Stimulated activated naive CD4-positive, alpha-beta T cell (primary cell): ENCODE data around the gene TBCD.

Source experiments
- DNase-seq, 6 experiments: peaks; one replicate each; lab custom pipeline; 2025; lab: John Stamatoyannopoulos, UW

Gene TBCD

GRCh38 chr17:82925336-82925735, 173.5 kb downstream of the TBCD start:
- no peak for DNase-seq

DNA sequence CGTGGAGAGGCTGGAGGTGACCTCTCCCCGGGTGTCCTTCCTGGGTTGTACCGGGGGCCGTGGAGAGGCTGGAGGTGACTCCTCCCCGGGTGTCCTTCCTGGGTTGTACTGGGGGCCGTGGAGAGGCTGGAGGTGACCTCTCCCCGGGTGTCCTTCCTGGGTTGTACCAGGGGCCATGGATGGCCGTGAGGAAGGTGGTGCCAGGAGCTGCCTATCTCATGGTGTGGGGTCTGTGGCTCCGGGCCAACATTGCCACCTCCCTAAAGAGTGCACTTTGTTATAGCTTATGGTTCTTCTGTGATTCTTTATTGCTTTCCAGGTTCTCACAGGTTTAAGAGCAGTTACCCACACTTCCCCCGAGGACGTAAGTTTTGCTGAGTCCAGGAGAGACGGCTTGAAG, 174.2 kb downstream of the TBCD start:
- no peak for DNase-seq

DNA sequence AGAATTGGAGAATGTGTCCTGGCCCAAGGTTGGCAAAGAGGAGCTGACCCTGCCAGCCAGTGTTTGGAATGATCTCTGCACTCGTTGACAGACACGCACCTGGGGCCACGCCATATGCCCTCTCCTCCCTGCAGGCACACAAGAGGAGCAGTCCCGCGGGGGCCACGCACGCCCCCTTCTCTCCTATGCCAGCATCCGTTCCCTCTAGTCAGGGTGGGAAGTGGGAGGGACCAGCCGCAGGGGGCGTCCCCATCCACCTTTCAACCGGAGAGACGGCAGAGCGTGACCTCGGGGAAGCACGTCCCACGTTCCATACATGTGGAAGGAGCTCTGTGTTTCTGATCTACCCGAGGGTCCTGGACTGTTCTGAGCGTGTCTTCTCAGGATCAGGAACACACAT, 174.9 kb downstream of the TBCD start:
- no peak for DNase-seq

- DNase-seq: no peak
Observed at GRCh38 chr17:82927311-82927660, 175.4 kb downstream of the TBCD start.

DNA sequence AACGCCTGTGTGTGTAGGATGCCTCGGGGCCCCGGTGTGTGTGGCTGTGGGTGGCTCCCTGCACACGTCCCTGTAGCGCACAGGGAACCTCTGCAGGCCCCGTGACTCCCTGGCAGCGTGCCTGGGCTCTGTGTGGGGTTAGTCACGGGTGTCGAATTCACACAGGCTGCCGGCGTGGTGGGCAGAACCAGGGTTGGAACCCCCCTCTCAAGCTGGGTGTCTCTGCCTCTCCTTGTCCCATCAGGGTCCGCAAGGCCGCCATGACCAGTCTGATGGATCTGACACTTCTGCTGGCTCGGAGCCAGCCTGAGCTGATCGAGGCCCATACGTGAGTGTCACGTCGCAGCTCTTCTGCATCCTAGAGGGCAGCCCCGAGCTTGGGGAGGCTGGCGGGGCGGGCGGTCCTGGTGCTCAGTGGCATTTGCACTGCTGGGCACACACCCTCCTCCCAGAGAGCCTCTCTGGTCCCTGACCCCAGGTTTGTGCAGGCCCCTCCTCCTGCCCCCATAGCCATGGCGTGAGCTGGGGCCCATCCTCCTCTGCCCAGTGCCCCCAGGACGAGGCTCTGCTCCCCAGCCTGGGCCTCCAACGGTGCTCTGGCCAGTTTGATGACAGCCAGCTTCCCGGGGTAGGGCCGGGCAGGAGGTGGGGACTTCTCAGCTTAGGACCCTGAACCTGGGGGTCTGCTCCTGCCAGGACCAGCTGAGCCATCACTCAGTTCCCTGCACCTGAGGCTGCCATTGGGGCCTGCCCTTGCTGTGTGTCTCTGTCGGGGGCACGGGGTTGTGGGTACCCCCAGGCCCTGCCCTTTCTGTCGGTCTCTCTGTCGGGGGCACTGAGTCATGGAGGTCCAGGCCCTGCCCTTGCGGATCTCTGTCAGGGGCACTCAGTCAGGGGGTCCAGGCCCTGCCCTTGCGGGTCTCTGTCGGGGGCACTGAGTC, 176.1 kb downstream of the TBCD start:
- DNase-seq: no peak

- DNase-seq: no peak
Observed at GRCh38 chr17:82929011-82929622, 177.3 kb downstream of the TBCD start.

DNA sequence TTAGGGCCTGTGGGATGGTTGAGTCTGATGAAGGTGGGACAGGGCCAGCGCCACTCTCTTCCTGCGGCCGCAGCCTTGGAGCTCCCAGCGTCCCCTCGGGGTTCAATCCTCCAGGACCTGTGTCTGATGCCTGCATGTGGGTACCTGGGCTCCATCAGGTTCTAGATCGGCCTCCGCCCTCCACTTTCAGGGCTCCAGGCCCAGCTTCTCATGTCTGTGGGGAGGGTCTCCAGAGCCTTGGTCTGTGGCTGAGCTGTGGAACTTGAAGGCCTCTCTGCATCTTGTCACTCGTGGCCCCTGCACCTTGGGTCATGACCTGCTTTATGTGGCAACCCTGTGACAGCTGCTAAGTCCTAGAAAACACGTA, 177.8 kb downstream of the TBCD start:
- no peak for DNase-seq

DNA sequence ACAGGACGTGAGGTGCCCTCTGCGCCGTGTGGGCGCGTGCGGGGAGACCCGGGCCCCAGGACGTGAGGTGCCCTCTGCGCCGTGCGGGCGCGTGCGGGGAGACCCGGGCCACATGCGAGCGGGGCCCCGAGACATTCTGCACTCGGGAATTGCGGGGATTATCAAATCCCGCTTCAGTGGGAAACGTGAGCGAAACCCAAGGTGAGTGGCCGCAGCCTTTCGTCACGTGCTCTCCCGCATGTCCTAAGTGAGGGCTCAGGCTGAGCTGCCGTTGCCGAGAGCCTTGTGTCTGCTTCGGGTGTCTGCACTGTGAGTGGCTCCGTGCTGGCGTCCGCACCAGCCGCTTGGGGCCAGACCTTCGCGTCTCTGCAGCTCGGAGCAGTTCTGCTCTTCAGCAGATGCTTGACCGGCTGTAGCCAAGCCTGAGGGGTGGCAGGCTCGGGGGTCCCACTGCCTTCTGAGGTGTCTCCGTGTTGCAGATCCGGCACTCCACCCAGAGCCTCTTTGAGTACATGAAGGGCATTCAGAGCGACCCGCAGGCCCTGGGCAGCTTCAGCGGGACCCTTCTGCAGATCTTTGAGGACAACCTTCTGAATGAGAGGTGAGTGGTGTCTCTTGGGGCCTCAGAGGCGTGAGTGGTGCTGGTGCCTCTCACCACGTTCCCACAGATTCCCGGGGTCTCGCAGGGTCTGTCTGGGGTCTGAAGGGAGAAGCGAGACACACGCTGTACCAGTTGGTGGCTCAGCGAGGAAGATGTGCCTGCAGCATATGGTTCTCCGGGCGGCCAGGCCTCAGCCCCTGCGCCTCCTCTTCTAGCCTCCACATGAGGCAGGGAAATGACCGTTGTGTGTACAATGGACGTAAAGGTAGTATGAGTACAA, 178.4 kb downstream of the TBCD start:
- DNase-seq: no peak

DNA sequence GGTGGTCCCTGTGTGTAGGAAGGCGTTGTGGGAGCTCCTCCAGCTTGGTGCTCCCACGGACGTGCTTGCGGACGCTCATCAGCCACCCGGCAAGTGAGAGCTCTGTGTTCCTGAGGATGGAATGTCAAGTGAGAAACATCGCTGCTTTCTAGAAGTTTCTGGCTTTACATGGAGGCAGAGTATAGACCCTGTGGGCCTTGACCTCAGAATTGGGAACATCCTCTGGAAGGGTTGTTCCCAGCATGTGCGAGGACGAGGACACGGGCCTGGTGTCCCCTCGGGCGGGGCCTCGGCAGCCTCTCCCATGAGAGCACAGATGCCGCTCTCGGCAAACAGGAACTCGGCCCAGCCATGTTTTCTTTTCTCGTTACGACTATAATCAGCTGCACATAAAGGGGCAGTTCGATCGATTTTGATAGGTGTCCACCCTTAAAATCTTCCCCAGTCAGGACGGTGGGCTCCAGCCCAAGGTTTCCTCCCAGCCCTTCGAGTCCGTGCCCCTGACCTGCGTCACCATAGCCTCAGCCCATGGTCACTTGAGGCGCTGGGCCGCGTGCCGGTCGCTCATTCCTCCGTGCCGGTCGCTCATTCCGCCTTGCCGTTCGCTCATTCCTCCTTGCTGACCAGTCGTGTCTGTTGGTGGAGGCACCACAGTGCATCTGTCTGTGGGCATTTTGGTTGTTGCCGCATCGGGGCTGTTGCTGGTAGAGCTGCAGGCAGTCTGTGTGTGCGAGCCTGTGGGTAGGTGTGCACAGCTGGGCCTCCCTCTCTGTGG, 179.2 kb downstream of the TBCD start:
- DNase-seq: no peak

GRCh38 chr17:82931699-82932517, 180.0 kb downstream of the TBCD start:
- no peak for DNase-seq

- DNase-seq: no peak
Observed at GRCh38 chr17:82932518-82933310, 180.8 kb downstream of the TBCD start.

DNA sequence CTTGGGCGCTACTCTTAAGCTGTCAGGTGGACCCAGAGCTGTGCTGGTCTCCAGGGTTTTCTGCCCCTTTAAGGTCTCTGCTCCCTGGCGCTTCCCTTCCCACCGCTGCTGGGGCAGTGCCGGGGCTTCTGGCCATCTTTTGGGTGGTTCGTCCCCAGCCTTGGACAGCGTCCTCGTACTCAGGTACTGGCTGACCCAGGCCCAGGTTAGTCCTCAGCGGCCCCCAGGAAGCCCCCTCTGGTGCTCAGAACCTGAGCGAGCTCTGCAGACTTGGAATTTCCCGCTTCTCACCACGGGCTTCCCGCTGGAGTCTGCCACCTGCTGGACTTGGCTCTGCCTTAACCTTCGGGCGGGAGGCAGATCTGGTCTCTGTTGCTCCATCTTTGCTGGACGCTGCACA, 182.0 kb downstream of the TBCD start:
- no peak for DNase-seq

DNA sequence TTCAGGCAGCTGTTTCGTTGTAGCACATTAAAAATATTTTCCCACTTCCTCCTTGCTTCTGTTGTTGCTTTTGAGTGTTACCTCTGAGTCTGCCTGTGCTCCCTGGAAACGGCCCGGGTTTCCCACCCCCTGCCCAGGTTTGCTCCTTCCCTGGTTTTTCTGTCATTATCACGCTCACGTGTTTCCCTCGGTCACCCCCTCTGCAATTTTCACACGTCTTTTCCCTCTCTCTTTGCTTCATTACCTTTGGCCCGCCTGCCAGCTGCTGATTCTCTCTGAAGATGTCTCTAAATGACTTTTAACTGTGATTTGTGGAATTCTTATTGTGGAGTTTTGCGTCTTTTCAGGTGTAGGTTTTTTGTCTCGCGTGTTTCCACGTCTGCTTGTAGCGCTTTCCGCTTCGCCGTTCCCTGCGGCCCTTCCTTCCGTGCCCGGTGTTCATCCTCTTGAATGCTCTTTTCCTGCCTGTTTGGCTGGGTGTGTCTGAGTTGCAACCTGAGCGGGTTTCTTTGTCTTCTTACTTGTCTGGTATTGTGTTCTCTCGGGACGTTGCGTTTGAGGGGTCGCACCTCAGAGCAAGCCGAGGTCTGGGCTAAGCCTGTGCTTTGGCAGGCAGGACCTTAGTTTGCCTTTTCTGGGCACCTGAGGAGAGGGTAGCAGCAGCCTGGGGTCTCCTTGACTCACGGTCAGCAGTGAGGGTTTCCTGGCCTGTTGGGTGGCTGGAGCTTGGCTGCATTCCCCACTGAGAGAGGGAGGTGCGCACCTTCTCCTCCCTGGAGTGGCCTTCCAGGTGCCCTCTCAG, 184.3 kb downstream of the TBCD start:
- no peak for DNase-seq

- DNase-seq: no peak
Observed at GRCh38 chr17:82936768-82937171, 184.9 kb downstream of the TBCD start.

GRCh38 chr17:82937411-82938371, 185.8 kb downstream of the TBCD start:
- no peak for DNase-seq

- no peak for DNase-seq
Observed at GRCh38 chr17:82938486-82938872, 186.6 kb downstream of the TBCD start.

GRCh38 chr17:82938873-82939620, 187.2 kb downstream of the TBCD start:
- DNase-seq: no peak
